Stimulated activated CD4-positive, alpha-beta T cell treated with anti-CD3 and anti-CD28 coated beads, Interleukin-2, amount 100 ng/mL, for 24 hours (primary cell): ENCODE data around the gene KIF25.

ENCODE experiments used
- DNase-seq, 2 donors: peaks; one replicate each; pipeline ENCODE4 v3.0.0-alpha.2; 2020

Gene KIF25

DNA sequence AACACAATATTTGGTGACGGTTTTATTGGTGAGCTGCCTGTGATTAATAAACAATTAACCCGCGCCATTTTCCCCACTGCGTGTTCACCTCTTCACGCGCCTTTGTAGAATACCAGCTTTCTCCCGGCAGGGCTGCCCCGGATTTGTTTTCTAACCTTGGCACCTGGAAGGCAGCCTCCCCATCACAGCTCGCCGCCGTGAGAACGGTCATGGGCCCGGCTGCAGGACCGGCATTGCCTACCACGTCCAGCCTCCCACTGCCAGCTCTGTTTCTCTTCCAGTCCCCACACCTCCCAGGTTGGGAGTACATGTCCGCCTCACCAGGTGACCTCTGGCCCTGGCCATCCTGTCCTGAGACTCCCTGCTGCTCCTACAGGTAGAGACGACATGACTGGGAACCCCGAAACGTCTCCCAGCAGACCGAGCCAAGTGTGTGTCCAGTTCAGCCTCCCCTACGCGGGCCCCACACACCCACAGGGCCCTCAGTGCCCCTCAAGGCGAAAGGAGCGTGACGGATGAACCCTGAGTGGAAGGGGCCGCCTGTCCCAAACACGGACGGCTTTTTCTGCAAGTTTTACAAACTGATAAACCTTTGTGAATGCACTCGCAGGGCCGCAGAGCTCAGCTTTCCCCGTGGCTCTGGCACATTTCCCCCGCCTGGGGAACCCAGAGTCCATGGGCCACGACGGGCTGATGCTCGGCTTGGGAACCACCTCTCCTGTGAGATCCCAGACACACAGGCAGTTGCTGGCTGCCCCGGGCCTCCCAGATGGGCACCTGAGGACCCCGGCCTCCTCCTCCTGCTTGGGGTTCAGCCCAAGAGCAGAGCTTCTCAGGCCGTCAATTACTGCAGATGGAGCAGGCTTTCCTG is 55.9 kb downstream of the KIF25 start:
- DNase-seq = no peak

- DNase-seq = no peak
Observed at GRCh38 chr6:168053957-168054471, 56.5 kb downstream of the KIF25 start.

- no peak for DNase-seq
Observed at GRCh38 chr6:168054765-168055560, 57.5 kb downstream of the KIF25 start.

DNA sequence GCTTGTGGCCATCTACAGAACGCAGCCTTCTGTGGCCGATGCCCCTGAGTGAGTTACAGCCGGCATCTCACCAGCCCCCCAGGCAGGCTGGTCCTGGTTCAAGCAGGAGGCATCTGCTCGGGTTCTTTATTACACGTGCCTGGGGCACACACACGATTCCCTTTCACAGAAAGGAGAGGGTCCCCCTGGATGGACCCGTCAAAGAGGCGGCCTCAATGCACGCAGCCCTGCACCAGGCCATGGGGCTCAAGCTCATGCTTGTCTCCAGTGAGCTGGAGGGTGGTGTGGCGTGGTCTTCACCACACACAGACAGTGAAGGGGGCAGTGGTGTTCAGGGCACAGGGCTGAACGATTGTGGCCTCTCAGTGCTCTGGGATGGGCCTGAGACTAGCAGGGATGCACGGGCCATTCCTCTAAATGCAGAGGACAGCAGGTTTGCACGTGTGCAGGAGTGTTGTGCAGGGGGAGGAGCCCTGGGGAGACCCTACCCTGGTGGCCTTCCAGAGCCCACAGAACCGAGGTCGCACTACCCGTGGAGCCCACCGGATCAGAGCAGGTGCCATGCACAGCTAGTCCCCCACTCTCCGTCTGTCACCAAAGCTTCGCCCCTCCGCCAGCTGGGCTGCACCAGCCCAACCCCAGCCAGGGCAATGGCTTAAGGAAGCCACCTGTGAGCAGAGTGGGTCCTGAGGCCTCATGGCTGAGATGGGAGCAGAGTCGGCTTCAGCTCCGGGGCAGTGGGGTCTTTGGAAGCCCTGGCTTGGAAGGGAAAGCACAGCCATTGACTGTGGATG is 58.4 kb downstream of the KIF25 start:
- DNase-seq = no peak

GRCh38 chr6:168056892-168057527 is 59.5 kb downstream of the KIF25 start:
- DNase-seq = no peak

- no peak for DNase-seq
Observed at GRCh38 chr6:168057836-168058235, 60.4 kb downstream of the KIF25 start.

GRCh38 chr6:168058691-168059551 is 61.5 kb downstream of the KIF25 start:
- DNase-seq = no peak

- no peak for DNase-seq
Observed at GRCh38 chr6:168060521-168060931, 63.1 kb downstream of the KIF25 start.

DNA sequence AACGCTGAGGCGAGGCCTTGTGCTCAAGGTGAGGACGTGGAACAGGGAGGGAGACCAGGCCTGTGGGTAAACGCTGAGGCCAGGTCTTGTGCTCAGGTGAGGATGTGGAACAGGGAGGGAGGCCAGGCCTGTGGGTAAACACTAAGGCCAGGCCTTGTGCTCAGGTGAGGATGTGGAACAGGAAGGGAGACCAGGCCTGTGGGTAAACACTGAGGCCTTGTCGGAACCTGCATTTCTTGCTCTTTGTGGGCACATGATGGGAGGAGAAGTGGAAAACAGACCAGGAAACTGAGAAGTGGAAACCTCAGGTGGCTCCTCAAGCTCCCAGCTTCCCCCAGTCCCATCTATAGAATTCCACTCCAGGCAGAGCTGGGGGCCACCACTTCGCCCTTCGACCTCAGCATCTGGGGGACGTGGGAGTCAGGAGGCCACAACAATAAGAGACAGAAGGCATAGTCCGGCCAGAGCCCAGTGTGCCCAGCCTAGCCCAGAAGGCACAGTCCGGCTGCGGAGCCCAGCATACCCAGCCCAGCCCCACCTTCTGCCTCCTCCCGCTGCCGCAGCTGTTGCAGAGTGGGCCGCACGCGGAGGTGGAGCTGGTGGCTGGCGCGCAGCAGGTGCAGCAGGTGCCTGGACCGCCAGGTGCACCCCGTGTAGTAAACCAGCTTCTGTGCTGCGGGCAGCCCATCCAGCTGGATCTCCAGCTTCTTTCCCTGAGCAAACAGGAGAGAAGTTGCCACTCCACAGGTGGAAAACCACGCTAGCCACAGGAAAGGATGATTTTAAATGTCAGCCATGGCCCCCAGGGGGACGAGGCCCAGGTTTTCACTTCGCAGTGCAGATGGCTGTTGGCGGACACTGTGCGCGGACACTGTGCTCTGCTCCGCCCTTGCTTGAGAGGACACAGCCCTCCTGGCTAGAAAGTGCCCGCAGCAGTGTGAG is 64.1 kb downstream of the KIF25 start:
- DNase-seq = no peak

DNA sequence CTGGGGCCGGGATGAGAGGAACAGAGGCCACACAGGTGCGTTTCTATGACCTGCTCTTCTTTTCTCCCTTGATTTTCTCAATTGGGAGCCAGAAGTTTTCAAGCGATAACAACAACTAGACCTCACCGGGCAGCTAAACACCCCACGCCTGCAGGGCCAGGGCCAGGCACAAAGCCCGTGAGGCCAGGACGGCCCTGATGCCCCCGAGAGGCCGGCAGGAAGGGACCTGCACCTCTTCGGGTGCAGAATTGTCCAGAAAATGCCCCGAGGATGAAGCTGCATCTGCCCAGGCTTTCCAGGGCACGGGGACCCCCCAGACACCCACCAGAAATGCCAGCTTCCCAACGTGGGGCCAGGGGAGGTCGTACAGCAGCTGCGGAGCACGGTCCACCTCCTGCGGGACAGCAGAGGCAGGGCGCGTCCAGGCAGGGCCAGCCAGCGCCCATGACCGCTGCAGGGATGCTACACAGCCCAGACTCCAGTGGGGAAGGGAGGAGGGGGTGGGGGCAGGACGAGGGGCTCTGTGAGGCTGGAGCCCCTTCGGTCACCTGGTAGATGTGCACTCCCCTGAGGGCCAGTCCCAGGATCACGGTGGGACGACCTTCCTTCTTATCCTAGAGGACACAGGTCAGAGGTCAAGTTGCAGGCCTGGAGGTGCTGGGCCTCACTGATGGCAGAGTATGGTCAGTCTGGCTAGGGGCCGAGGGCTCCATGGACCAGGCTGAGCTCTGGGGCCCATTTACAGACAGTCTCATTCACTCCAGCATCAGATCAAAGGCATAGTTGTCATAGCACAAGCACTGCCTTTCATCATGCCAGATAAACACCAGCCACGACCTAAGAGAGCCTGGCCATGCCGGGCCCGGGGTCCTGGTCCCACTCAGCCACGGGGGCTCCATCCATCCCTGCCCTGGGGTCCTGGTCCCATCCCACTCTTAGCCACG is 65.1 kb downstream of the KIF25 start:
- no peak for DNase-seq

GRCh38 chr6:168063431-168063830 is 66.0 kb downstream of the KIF25 start:
- no peak for DNase-seq

GRCh38 chr6:168064226-168064807 is 66.8 kb downstream of the KIF25 start:
- DNase-seq = no peak

DNA sequence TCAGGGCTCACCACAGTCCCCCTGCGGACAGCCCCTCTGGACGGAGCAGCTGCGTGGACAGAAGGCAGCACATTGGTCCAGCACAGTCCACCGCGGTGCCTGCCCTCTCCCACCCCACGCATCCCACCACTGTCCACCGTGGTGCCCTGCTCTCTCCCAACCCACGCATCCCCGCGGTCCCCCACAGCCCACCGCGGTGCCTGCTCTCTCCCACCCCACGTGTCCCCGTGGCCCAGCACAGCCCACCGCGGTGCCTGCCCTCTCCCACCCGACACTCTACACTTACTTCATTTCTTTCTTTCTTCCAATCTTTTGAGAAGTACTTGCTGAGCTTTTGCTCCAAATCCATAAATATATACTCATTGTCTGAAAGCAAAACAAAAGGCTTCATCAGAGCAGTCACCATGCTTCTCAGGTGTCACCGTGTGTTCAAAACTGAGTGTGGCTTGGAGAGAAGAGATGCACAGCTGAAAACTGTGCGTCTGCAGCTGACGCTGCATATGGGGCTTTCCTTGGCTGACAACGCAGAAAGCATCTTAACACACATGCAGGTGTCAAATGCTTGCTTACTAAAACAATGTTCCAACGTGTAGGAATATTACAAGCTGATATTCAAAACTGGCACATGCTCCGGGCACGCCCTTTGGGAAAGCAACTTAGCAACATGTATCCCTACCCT is 69.7 kb downstream of the KIF25 start:
- no peak for DNase-seq

GRCh38 chr6:168070804-168071203 is 73.3 kb downstream of the KIF25 start:
- no peak for DNase-seq

GRCh38 chr6:168071620-168072019 is 74.1 kb downstream of the KIF25 start:
- DNase-seq = no peak

DNA sequence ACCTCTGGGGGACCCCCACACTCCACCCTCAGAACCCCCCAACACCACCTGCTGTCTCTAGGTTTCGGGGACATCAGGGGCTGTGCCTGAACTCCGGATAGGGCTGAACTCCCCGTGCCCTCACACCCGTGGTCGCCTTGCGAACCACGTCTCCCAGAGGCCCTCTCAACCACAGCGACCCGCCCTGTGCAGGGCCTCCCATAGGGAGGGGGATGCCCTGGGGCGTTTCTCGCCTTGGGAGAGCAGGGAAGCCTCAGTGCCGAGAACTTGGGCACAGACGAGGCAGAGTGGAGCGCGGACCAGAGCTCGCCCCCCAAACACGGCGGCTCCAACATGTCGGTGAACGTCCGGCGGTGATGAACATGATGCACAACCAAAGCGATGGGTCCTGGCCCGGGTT is 74.8 kb downstream of the KIF25 start:
- DNase-seq = no peak

DNA sequence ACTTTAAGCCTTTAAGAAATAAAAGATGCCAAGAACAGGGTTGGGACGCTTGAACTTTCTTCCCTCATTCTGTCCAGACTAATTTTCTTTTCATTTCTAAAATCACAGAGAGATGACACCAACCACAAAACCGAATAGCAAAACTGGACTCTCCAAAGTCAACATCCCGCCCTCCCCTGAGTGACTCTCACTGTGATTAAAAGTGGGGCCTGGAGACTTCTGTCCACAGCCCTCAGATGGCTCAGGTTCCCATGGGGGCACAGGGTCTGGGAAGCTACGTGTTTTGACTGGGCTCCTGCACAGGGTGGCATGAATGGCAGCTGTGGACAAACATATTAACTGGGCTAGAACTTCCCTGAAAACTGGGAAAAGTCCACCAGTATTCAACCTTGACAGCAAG is 75.3 kb downstream of the KIF25 start:
- DNase-seq = no peak
